Measurements from ENCODE around the gene AKT3. TPM values are rescaled to one million over a fixed set of nuclear protein-coding genes. Genes with fewer than 3 reads are reported as not detected.

AKT3 gene
- total RNA-seq, 4 donors from 2014 or later: 42.2 to 66.5 (median 60.0) TPM

- TF ChIP-seq CTCF (IDR thresholded peaks at IDR 0.05; ENCODE audit: low read depth): no peak
Measured at GRCh38 chr1:243818978-243819377, 31.1 kb downstream of the AKT3 start.

- no peak for TF ChIP-seq CTCF (IDR thresholded peaks at IDR 0.05; ENCODE audit: low read depth)
Measured at GRCh38 chr1:243814718-243815117, 35.3 kb downstream of the AKT3 start.

- TF ChIP-seq CTCF (IDR thresholded peaks at IDR 0.05; ENCODE audit: low read depth): no peak
Measured at GRCh38 chr1:243806310-243806709, 43.7 kb downstream of the AKT3 start.

- no peak for TF ChIP-seq CTCF (IDR thresholded peaks at IDR 0.05; ENCODE audit: low read depth)
Measured at GRCh38 chr1:243802736-243803135, 47.3 kb downstream of the AKT3 start.

GRCh38 chr1:243801378-243801777, 48.7 kb downstream of the AKT3 start:
- TF ChIP-seq CTCF (IDR thresholded peaks at IDR 0.05; ENCODE audit: low read depth): no peak

GRCh38 chr1:243799908-243800307, 50.1 kb downstream of the AKT3 start:
- no peak for TF ChIP-seq CTCF (IDR thresholded peaks at IDR 0.05; ENCODE audit: low read depth)

- TF ChIP-seq CTCF (IDR thresholded peaks at IDR 0.05; ENCODE audit: low read depth): no peak
Measured at GRCh38 chr1:243798726-243799125, 51.3 kb downstream of the AKT3 start.
